T follicular helper cell (primary cell): ENCODE data around the gene MMAA.
"Not testable (repeated sequence)": the region's sequence is repeated elsewhere in the genome, so short reads cannot be mapped to it uniquely, and the experiment has no call there.

Source experiments
- DNase-seq: peaks from one replicate; pipeline ENCODE4 v3.0.0-alpha.2; 2020; ENCODE audit warnings: low read depth

The MMAA gene

DNA sequence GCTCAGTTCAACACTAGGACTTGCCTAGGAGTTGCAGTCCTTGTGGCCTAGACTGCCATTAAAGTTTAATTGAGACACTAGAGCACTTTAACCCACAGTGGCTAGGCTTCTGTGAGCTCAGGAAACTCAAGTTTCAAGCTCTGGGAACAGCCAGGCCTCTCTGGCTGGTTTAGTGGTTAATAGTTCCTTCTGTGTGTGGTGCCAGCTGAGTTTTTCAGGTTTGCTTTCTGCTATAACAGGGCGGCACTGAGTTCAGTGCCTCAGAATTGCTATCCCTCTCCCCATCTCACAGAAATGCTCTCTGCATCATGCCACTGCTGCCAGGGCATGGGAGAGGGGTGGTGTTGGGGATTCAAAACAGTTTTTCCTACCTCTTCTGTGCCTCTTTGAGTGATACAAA is 15.9 kb downstream of the MMAA start:
- no peak for DNase-seq

- DNase-seq: no peak
These were observed 16.4 kb downstream of the MMAA start for GRCh38 chr4:145635630-145636029.

DNA sequence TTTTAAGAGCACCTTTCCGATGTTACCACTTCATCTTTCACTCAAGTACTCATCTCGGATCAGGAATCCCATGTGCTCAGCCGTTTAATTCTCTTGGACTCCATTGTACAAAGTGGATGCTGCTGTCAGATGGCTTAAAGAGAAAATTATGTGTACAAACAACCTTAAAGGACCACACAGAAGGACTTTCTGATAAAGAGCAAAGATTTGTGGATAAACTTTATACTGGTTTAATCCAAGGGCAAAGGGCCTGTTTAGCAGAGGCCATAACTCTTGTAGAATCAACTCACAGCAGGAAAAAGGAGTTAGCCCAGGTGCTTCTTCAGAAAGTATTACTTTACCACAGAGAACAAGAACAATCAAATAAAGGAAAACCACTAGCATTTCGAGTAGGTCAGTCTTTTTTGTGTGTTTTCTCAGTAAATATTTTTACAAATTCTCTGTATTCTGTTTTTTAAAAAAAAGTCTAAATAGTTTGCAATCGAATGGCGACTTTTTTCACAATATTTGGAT is 20.1 kb downstream of the MMAA start:
- DNase-seq: no peak

GRCh38 chr4:145640236-145640635 is 21.1 kb downstream of the MMAA start:
- not testable (repeated sequence) for DNase-seq

DNA sequence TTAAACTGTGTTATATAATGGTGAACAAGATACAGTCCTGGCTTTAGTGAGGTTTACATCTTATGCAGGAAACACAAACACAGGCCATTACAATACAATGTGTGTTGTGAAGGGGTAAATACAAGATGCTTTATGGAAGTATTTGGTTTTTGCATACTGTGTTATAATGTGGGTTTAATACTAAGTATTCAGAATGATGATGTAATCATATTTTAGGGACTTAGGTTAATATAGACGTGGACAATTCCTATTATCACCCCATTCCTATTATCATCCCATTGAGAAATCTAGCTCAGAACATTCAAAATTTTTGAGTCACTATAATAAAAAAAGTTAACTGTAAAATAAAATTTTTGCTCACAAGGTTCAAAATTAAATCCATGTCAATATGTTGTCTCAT is 24.1 kb downstream of the MMAA start:
- DNase-seq: no peak

DNA sequence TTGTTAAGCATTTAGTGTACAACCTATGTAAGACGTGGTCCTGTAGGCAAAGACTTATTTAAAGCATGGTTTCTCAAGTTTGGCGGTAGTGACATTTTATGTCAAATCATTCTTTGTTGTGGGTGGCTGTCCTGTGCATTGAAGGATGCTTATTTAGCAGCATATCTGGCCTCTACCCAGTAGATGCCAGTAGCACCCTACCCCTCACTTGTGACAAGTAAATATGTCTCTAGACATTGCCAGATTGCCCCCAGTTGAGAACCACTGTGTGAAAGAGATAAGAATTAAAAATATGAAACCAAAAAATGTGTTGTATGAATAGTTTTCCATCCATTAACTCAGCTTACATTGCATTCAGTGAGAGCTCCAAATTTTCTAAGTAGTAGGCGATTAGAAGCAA is 25.5 kb downstream of the MMAA start:
- DNase-seq: no peak

GRCh38 chr4:145656156-145656555 is 37.0 kb downstream of the MMAA start:
- no peak for DNase-seq

GRCh38 chr4:145660064-145660463 is 40.9 kb downstream of the MMAA start:
- no peak for DNase-seq

- no peak for DNase-seq
These were observed 44.0 kb downstream of the MMAA start for GRCh38 chr4:145663194-145663593.

DNA sequence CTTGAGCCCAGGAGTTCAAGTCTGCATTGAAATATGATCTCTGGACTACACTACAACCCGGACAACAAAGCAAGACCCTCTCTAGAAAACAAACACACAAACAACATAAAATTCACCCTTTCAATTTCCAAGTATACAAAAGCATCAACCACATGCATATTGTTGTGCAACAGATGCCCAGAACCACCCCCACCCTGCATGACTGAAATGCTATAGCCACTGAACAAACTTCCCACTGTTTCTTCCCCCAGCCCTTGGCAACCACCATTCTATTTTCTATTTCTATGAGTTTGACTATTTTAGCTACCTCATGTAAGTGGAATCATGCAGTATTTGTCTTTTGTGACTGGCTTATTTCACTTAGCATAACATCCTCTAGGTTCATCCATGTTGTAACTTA is 46.6 kb downstream of the MMAA start:
- no peak for DNase-seq

DNA sequence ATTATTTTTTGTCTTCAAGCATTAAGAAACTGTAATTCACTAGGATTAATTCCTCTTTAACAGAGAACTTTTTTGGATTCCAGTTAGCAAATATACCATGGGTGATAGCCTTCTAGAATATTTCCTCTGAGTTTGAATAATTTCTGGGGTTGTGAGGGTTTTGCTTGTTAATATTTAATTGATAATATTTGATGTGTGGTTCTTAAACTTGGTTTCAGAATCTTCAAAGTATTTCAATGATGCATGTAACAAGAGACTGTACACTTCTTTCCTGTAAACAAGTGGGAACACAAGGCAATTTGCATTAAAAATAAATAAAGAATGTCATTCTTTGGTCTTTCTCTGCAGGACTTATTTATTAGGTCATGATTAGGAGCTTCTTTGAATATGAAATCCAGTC is 51.2 kb downstream of the MMAA start:
- DNase-seq: no peak

DNA sequence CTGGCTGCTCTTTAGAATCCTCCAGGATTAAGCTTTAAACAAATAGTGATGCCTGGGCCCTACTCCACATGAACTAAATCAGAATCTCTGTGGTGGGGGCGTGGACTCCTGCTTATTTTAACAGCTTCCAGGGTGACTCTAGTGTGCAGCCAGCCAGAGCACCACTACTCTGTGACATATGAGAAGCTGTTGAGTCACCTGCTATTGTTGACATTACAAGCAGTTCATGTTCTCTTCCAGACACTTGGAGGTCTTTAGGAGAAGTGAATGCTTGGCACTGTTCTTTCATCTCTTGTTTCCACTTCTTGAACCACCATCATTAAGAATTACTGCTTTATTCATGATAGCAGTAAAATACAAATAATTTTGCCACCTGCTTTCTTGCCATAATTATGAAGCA is 60.3 kb downstream of the MMAA start:
- no peak for DNase-seq

DNA sequence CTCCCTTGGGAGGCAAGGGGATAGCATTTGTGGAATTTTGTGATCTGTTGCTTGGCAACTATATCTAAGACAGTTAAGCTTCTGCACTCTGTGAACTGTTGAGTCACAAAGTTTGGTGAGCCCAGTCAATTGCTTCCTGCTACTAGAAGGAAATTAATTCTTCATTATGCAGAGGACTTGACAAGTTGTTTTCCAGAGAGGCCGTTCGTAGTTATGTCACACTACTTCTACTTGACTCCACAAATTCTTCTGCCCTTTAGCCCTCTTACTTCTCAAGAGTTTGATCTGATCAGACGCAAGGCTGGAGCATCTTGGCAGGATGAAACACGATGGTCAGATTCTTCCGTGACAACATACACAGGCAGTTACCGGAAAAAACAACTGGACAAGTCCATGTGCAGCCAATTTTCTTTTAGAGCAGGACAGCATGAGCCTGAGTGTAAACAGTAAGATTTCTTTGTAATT is 60.8 kb downstream of the MMAA start, which contains the start of gene C4orf51:
Gene C4orf51, plus strand, starts transcription at position 156 of the 465 bp plus-strand sequence. Its CDS starts 58 bp downstream, at position 214.
- DNase-seq: no peak

DNA sequence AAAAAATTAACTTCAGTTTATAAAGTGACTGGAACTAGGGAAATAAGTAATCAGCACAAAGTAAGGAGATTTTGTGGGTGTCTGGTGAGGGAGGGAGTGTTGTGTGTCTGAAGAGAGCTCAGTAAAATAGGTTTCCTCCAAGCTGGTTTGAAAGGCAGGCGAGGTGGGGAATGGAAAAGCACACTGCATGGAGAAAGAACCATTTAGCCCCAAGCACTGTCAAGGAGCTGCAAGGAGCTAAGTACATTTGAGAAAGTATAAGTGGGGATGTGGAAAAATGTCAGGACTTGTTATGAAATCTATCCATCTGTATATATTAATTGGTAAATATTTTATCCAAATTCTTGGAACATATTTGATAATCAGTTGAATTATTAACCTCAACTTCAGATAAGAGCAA is 61.7 kb downstream of the MMAA start:
- DNase-seq: no peak

- no peak for DNase-seq
These were observed 62.3 kb downstream of the MMAA start for GRCh38 chr4:145681518-145681917.

DNA sequence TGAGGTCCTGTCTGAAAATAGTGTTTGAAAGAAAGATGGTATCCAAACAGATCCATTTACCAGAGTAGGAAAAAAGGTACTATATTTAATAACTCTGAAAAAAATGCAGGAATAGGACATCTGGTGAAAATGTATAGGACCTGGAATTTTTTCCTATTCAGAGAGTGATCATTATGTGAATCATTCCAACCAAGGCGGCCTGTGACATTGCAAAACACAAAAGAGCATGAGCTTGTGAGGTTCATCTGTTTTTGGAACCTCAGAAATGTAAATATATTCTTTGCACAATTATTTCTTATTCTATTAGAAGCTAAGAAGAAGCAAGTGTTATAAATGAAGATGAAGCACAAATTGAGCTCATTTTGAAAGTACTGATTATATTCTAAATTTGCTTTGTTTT is 62.8 kb downstream of the MMAA start:
- DNase-seq: no peak

- no peak for DNase-seq
These were observed 67.8 kb downstream of the MMAA start for GRCh38 chr4:145686991-145687390.

DNA sequence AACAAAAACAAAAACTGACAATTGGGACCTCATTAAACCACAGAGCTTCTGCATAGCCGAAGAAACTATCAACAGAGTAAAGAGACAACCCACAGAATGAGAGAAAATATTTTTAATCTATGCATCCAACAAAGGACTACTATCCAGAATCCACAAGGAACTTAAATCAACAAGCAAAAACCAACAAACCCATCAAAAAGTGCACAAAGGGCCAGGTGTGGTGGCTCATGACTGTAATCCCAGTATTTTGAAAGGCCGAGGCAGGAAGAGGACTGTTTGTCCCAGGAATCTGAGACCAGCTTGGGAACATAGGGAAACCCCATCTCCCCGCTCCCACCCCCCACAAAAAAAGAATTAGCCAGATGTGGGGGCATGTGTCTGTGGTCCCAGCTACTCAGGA is 71.4 kb downstream of the MMAA start:
- no peak for DNase-seq

DNA sequence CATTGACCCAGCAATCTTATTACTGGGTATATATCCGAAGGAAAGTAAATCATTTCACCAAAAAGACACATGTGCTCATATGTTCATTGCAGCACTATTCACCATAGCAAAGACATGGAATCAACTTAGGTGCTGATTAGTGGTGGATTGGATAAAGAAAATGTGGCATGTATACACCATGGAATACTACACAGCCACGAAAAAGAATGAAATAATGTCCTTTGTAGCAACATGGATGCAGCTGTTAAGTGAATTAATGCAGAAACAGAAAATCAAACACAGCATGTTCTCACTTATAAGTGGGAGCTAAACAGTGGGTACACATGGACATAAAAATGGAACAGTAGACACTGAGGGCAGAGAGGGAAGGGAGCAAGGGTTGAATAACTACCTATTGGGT is 72.2 kb downstream of the MMAA start:
- DNase-seq: not testable (repeated sequence)

DNA sequence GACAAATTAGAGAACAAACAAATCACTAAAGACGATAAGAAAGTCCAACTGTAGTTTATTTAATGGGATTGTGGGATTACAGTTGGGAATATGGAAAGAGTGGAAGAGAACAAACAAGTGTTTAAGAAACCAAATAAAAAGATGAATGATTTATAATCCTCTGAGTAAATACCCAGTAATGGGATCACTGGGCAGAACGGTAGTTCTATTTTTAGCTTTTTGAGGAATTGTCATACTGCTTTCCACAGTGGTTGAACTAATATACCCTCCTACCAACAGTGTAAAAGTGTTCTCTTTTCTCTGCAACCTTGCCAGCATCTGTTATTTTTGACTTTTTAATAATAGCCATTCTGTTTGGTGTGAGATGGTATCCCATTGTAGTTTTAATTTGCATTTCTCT is 75.7 kb downstream of the MMAA start:
- DNase-seq: no peak

DNA sequence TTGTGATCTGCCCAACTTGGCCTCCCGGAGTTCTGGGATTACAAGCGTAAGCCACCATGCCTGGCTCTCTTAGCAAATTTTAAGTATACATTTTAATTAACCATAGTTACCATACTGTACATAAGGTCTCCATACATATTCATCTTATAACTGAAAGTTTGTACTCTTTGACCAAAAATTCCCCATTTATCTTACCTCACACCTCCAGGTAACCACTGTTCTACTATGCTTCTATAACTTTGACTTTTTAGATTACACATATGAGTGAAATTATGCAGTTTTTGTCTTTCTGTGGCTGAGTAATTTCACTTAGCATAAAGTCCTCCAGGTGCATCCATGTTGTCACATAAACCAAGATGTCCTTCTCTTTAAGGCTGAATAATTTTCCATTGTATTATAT is 78.1 kb downstream of the MMAA start:
- no peak for DNase-seq

DNA sequence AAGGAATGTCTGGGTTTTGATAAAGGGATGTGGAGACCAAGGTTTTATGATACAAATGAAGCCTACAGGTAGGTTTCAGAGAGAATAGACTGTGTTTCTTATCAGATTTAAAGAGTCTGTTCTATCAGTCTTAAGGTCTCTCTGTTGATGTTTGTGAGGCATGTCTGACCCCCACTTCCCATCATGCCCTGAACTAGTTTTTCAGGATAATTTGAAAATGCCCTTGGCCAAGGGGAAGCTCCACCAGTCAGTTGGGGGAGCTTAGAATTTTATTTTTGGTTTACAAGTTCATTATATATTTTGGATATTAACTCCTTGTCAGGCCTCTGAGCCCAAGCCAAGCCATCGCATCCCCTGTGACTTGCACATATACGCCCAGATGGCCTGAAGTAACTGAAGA is 79.3 kb downstream of the MMAA start:
- DNase-seq: no peak

GRCh38 chr4:145703850-145704497 is 84.8 kb downstream of the MMAA start:
- no peak for DNase-seq

- no peak for DNase-seq
These were observed 90.2 kb downstream of the MMAA start for GRCh38 chr4:145709336-145709735.
